Measurements from ENCODE around the gene YTHDC1. TPM values are rescaled to one million over a fixed set of nuclear protein-coding genes. Genes with fewer than 3 reads are reported as not detected.

YTHDC1 gene
- total RNA-seq, 2 donors from 2014 or later, result 231 to 258 TPM

- no peaks in the 10 kb centered on the region for H3K27me3 Mint-ChIP-seq
- H3K9me3 ChIP-seq (ENCODE audit: control insufficient read depth, low read length, poor library complexity, severe bottlenecking), result no peaks in the 10 kb centered on the region
- peaks cover 39% of the 10 kb centered on the region for H3K4me1 Mint-ChIP-seq
- DNase-seq (no peak), ATAC-seq (no peak)
- H3K4me3 Mint-ChIP-seq, result peak overlapping the region; percentile 99
- H3K27ac Mint-ChIP-seq, result peak overlapping the region; percentile 99
- H3K36me3 Mint-ChIP-seq (ENCODE audit: low read depth), result peaks cover 8% of the 10 kb centered on the region
Observed at GRCh38 chr4:68347845-68348244, 2.0 kb downstream of the YTHDC1 start.

- Mint-ChIP-seq H3K27ac (no peak overlapping the region), H3K36me3 (ENCODE audit: low read depth) (peaks cover 8% of the 10 kb centered on the region), H3K4me3 (peak overlapping the region; percentile 60), H3K27me3 (no peaks in the 10 kb centered on the region), H3K4me1 (peaks cover 45% of the 10 kb centered on the region)
- no peaks in the 10 kb centered on the region for H3K9me3 ChIP-seq (ENCODE audit: control insufficient read depth, low read length, poor library complexity, severe bottlenecking)
- ATAC-seq, result no peak
- DNase-seq, result no peak
Observed at GRCh38 chr4:68346461-68346860, 3.4 kb downstream of the YTHDC1 start.

- Mint-ChIP-seq H3K27ac (peak overlapping the region; percentile 32), H3K4me1 (peaks cover 47% of the 10 kb centered on the region), H3K36me3 (ENCODE audit: low read depth) (peaks cover 5% of the 10 kb centered on the region), H3K27me3 (no peaks in the 10 kb centered on the region), H3K4me3 (peak overlapping the region; percentile 52)
- H3K9me3 ChIP-seq (ENCODE audit: control insufficient read depth, low read length, poor library complexity, severe bottlenecking), result no peaks in the 10 kb centered on the region
- DNase-seq, result no peak
- no peak for ATAC-seq
Observed at GRCh38 chr4:68344785-68345184, 5.1 kb downstream of the YTHDC1 start.

GRCh38 chr4:68344049-68344448 is 5.8 kb downstream of the YTHDC1 start:
- H3K4me1 Mint-ChIP-seq, result peaks cover 46% of the 10 kb centered on the region

GRCh38 chr4:68342134-68342533 is 7.8 kb downstream of the YTHDC1 start:
- Mint-ChIP-seq H3K27ac (no peak overlapping the region), H3K4me1 (peaks cover 40% of the 10 kb centered on the region), H3K36me3 (ENCODE audit: low read depth) (peaks cover 5% of the 10 kb centered on the region), H3K4me3 (peak overlapping the region; percentile 66), H3K27me3 (no peaks in the 10 kb centered on the region)
- ATAC-seq, result no peak
- no peaks in the 10 kb centered on the region for H3K9me3 ChIP-seq (ENCODE audit: control insufficient read depth, low read length, poor library complexity, severe bottlenecking)
- no peak for DNase-seq

More at GRCh38 chr4:68344049-68344448, 5.8 kb downstream of the YTHDC1 start:
- no peak for DNase-seq
- ATAC-seq, result peak; percentile 6
- Mint-ChIP-seq H3K4me3 (peak overlapping the region; percentile 52), H3K27me3 (no peaks in the 10 kb centered on the region), H3K27ac (no peak overlapping the region), H3K36me3 (ENCODE audit: low read depth) (peaks cover 2% of the 10 kb centered on the region)
- no peaks in the 10 kb centered on the region for H3K9me3 ChIP-seq (ENCODE audit: control insufficient read depth, low read length, poor library complexity, severe bottlenecking)

- Mint-ChIP-seq H3K27me3 (no peaks in the 10 kb centered on the region), H3K27ac (no peak overlapping the region), H3K4me3 (no peak overlapping the region), H3K4me1 (peaks cover 29% of the 10 kb centered on the region), H3K36me3 (ENCODE audit: low read depth) (peaks cover 9% of the 10 kb centered on the region)
- no peak for DNase-seq
- no peaks in the 10 kb centered on the region for H3K9me3 ChIP-seq (ENCODE audit: control insufficient read depth, low read length, poor library complexity, severe bottlenecking)
- ATAC-seq, result no peak
Observed at GRCh38 chr4:68338625-68339024, 11.3 kb downstream of the YTHDC1 start.

- peak overlapping the region; percentile 34 for H3K27ac Mint-ChIP-seq
- H3K4me1 Mint-ChIP-seq, result peaks cover 30% of the 10 kb centered on the region
- H3K36me3 Mint-ChIP-seq (ENCODE audit: low read depth), result peaks cover 9% of the 10 kb centered on the region
- H3K4me3 Mint-ChIP-seq, result no peak overlapping the region
- H3K27me3 Mint-ChIP-seq, result no peaks in the 10 kb centered on the region
- DNase-seq (no peak), ATAC-seq (no peak)
- H3K9me3 ChIP-seq (ENCODE audit: control insufficient read depth, low read length, poor library complexity, severe bottlenecking), result no peaks in the 10 kb centered on the region
Observed at GRCh38 chr4:68337522-68337921, 12.4 kb downstream of the YTHDC1 start.

- Mint-ChIP-seq H3K27me3 (no peaks in the 10 kb centered on the region), H3K4me1 (peaks cover 28% of the 10 kb centered on the region), H3K27ac (peak overlapping the region; percentile 34), H3K4me3 (peak overlapping the region; percentile 43), H3K36me3 (ENCODE audit: low read depth) (peaks cover 11% of the 10 kb centered on the region)
- ATAC-seq (no peak), DNase-seq (no peak)
- H3K9me3 ChIP-seq (ENCODE audit: control insufficient read depth, low read length, poor library complexity, severe bottlenecking), result no peaks in the 10 kb centered on the region
Observed at GRCh38 chr4:68337004-68337403, 12.9 kb downstream of the YTHDC1 start.

- H3K9me3 ChIP-seq (ENCODE audit: control insufficient read depth, low read length, poor library complexity, severe bottlenecking), result no peaks in the 10 kb centered on the region
- H3K27ac Mint-ChIP-seq, result peak overlapping the region; percentile 34
- peaks cover 26% of the 10 kb centered on the region for H3K4me1 Mint-ChIP-seq
- ATAC-seq (no peak), DNase-seq (no peak)
- H3K36me3 Mint-ChIP-seq (ENCODE audit: low read depth), result peaks cover 12% of the 10 kb centered on the region
- no peaks in the 10 kb centered on the region for H3K27me3 Mint-ChIP-seq
- H3K4me3 Mint-ChIP-seq, result no peak overlapping the region
Observed at GRCh38 chr4:68336530-68336929, 13.4 kb downstream of the YTHDC1 start.

- H3K36me3 Mint-ChIP-seq (ENCODE audit: low read depth), result peaks cover 10% of the 10 kb centered on the region
- no peaks in the 10 kb centered on the region for H3K27me3 Mint-ChIP-seq
- H3K9me3 ChIP-seq (ENCODE audit: control insufficient read depth, low read length, poor library complexity, severe bottlenecking), result no peaks in the 10 kb centered on the region
- H3K27ac Mint-ChIP-seq, result peak overlapping the region; percentile 60
- DNase-seq (no peak), ATAC-seq (no peak)
- H3K4me3 Mint-ChIP-seq, result no peak overlapping the region
- H3K4me1 Mint-ChIP-seq, result peaks cover 9% of the 10 kb centered on the region
Observed at GRCh38 chr4:68326141-68326540, 23.7 kb downstream of the YTHDC1 start.

GRCh38 chr4:68324519-68325262 is 25.2 kb downstream of the YTHDC1 start:
- ATAC-seq (no peak), DNase-seq (no peak)
- peaks cover 9% of the 10 kb centered on the region for H3K4me1 Mint-ChIP-seq
- peaks cover 10% of the 10 kb centered on the region for H3K36me3 Mint-ChIP-seq (ENCODE audit: low read depth)
- no peaks in the 10 kb centered on the region for H3K27me3 Mint-ChIP-seq
- H3K27ac Mint-ChIP-seq, result peak overlapping the region; percentile 60
- H3K4me3 Mint-ChIP-seq, result no peak overlapping the region
- H3K9me3 ChIP-seq (ENCODE audit: control insufficient read depth, low read length, poor library complexity, severe bottlenecking), result no peaks in the 10 kb centered on the region

- Mint-ChIP-seq H3K36me3 (ENCODE audit: low read depth) (peaks cover 10% of the 10 kb centered on the region), H3K4me1 (peaks cover 12% of the 10 kb centered on the region), H3K27ac (peak overlapping the region; percentile 71), H3K4me3 (peak overlapping the region; percentile 21), H3K27me3 (no peaks in the 10 kb centered on the region)
- DNase-seq (no peak), ATAC-seq (peak; percentile 49)
- H3K9me3 ChIP-seq (ENCODE audit: control insufficient read depth, low read length, poor library complexity, severe bottlenecking), result no peaks in the 10 kb centered on the region
Observed at GRCh38 chr4:68319040-68319439, 30.9 kb downstream of the YTHDC1 start.

- H3K27me3 Mint-ChIP-seq, result no peaks in the 10 kb centered on the region
- peaks cover 8% of the 10 kb centered on the region for H3K4me1 Mint-ChIP-seq
- DNase-seq (no peak), ATAC-seq (no peak)
- H3K27ac Mint-ChIP-seq, result peak overlapping the region; percentile 24
- peaks cover 6% of the 10 kb centered on the region for H3K36me3 Mint-ChIP-seq (ENCODE audit: low read depth)
- H3K9me3 ChIP-seq (ENCODE audit: control insufficient read depth, low read length, poor library complexity, severe bottlenecking), result no peaks in the 10 kb centered on the region
- H3K4me3 Mint-ChIP-seq, result peak overlapping the region; percentile 49
Observed at GRCh38 chr4:68316193-68316969, 33.5 kb downstream of the YTHDC1 start.
